HG03135 (cell line): ENCODE data around the gene SIGLEC8.
"Not testable (repeated sequence)": the region's sequence is repeated elsewhere in the genome, so short reads cannot be mapped to it uniquely, and the experiment has no call there.

Source experiments
- ATAC-seq: cut with Tn5 transposase; IDR thresholded peaks from one replicate; pipeline ENCODE4 v1.9.1; 2021; ENCODE audit warnings: mild to moderate bottlenecking, moderate library complexity; ENCODE audit not compliant: unreplicated experiment

The SIGLEC8 gene

GRCh38 chr19:51458051-51458645 lies at the start of gene SIGLEC8:
SIGLEC8 (minus strand) TSS chr19:51458454; CDS start chr19:51458387, 67 bp downstream.
- no peak for ATAC-seq

GRCh38 chr19:51507640-51508058 lies 49.4 kb upstream of the SIGLEC8 start:
- ATAC-seq, result no peak

- ATAC-seq, result no peak
Observed at GRCh38 chr19:51507192-51507591, 48.9 kb upstream of the SIGLEC8 start.

GRCh38 chr19:51505904-51506303 lies 47.6 kb upstream of the SIGLEC8 start:
- no peak for ATAC-seq

GRCh38 chr19:51503896-51504295 lies 45.6 kb upstream of the SIGLEC8 start:
- no peak for ATAC-seq

- no peak for ATAC-seq
Observed at GRCh38 chr19:51503286-51503817, 45.1 kb upstream of the SIGLEC8 start.

- ATAC-seq, result no peak
Observed at GRCh38 chr19:51501594-51502263, 43.5 kb upstream of the SIGLEC8 start, which contains the start of gene SIGLEC12. SIGLEC12 (minus strand) TSS chr19:51501800; CDS start chr19:51501733, 67 bp downstream.

GRCh38 chr19:51500931-51501330 lies 42.7 kb upstream of the SIGLEC8 start:
- ATAC-seq, result not testable (repeated sequence)

GRCh38 chr19:51497666-51498065 lies 39.4 kb upstream of the SIGLEC8 start:
- no peak for ATAC-seq

- ATAC-seq, result no peak
Observed at GRCh38 chr19:51493776-51494175, 35.5 kb upstream of the SIGLEC8 start.

- no peak for ATAC-seq
Observed at GRCh38 chr19:51491586-51491985, 33.3 kb upstream of the SIGLEC8 start.

GRCh38 chr19:51490676-51491075 lies 32.4 kb upstream of the SIGLEC8 start:
- ATAC-seq, result no peak

GRCh38 chr19:51489113-51489512 lies 30.9 kb upstream of the SIGLEC8 start:
- no peak for ATAC-seq

GRCh38 chr19:51488491-51488890 lies 30.2 kb upstream of the SIGLEC8 start:
- ATAC-seq, result no peak

- no peak for ATAC-seq
Observed at GRCh38 chr19:51485960-51486660, 27.9 kb upstream of the SIGLEC8 start.

GRCh38 chr19:51480590-51480989 lies 22.3 kb upstream of the SIGLEC8 start:
- no peak for ATAC-seq

- ATAC-seq, result no peak
Observed at GRCh38 chr19:51479531-51480331, 21.5 kb upstream of the SIGLEC8 start.

- ATAC-seq, result no peak
Observed at GRCh38 chr19:51478381-51479234, 20.4 kb upstream of the SIGLEC8 start, which contains the start of gene CEACAM18. CEACAM18 (plus strand) TSS chr19:51478539.

- no peak for ATAC-seq
Observed at GRCh38 chr19:51477344-51477743, 19.1 kb upstream of the SIGLEC8 start.

- no peak for ATAC-seq
Observed at GRCh38 chr19:51476164-51476563, 17.9 kb upstream of the SIGLEC8 start.
